Kidney (tissue), 14 donors: Measurements from ENCODE around the gene IFT27. TPM values are rescaled to one million over a fixed set of nuclear protein-coding genes. Genes with fewer than 3 reads are reported as not detected.

Experiments
- DNase-seq, 5 donors: peaks; one replicate each; pipeline ENCODE4 v3.0.0-alpha.2; 2013 to 2020
- FAIRE-seq: peaks from 2 replicates; lab custom pipeline; 2012; peaks lifted over from hg19 to GRCh38; lab: Jason Lieb, UNC
- H3K27ac ChIP-seq, 2 donors: one replicate each; pipeline ENCODE4 v1.7.0; 2013; ENCODE audit warnings: low read depth in 2 of 2, low read length in 2 of 2, inconsistent platforms in 1 of 2
- H3K27me3 ChIP-seq: one replicate; pipeline ENCODE4 v1.7.1; 2013; ENCODE audit warnings: low read length, inconsistent platforms; ENCODE audit not compliant: control insufficient read depth, insufficient read depth
- H3K36me3 ChIP-seq, 3 donors: one replicate each; pipeline versions ENCODE4 v1.7.0 to v1.7.1; 2013; ENCODE audit warnings: low read length in 3 of 3, control low read depth in 1 of 3, inconsistent platforms in 1 of 3; ENCODE audit not compliant: insufficient read depth in 3 of 3, control insufficient read depth in 2 of 3
- H3K4me1 ChIP-seq, 3 donors: one replicate each; pipeline versions ENCODE4 v1.7.0 to v1.7.1; 2013; ENCODE audit warnings: low read length in 3 of 3, inconsistent platforms in 1 of 3, low read depth in 1 of 3; ENCODE audit not compliant: control insufficient read depth in 2 of 3, insufficient read depth in 2 of 3
- H3K4me3 ChIP-seq, 3 donors: one replicate each; pipeline versions ENCODE4 v1.7.0 to v1.8.1; 2013; ENCODE audit warnings: low read length in 3 of 3, control low read depth in 1 of 3, inconsistent platforms in 1 of 3
- H3K9ac ChIP-seq, 3 donors: one replicate each; pipeline versions ENCODE4 v1.7.0 to v1.7.1; 2013; ENCODE audit warnings: low read length in 3 of 3, control low read depth in 1 of 3, inconsistent platforms in 1 of 3
- H3K9me3 ChIP-seq, 3 donors: one replicate each; pipeline versions ENCODE4 v1.7.0 to v1.7.1; 2013; ENCODE audit warnings: low read length in 3 of 3, control low read depth in 1 of 3, inconsistent platforms in 1 of 3; ENCODE audit not compliant: control insufficient read depth in 2 of 3, insufficient read depth in 1 of 3
- intact Hi-C: fragments of 100-400 bp; cut with DNase I; formaldehyde crosslinking; loops from one replicate; pipeline ENCODE4 v1.11.1; 2022
- polyA plus RNA-seq: library from polyadenylated mRNA; stranded (reverse); fragments of 350-450 nt; fragmentation: Illumina TruSeq; extraction: RNeasy Lipid Tissue Mini Kit (QIAGEN cat#74804); gene quantifications from one replicate; pipeline ENCODE4 v1.2.3, GENCODE V29; 2014; ENCODE audit warnings: low read depth, low replicate concordance; ENCODE audit not compliant: insufficient read depth
- total RNA-seq: library from RNA; stranded (reverse); fragmentation: NEBNext Ultra II Directional; extraction: Animal tissue kit (Norgen Biotek cat#: 25700); gene quantifications from one replicate; pipeline ENCODE4 v1.2.1, GENCODE V29; 2021
- TF ChIP-seq, protein P1 (sequence below): IDR thresholded peaks from 3 replicates; pipeline ENCODE4 v1.5.1; 2012; ENCODE audit warnings: mild to moderate bottlenecking, moderate library complexity, borderline replicate concordance; ENCODE audit not compliant: insufficient read depth; ENCODE audit errors: extremely low read depth
- donor health status: control.
- donor health status: control.
- donor health status: control.
- donor health status: control.
- donor health status: control.
- donor health status: DM: yes; HTN: yes; CAD: no.
- donor health status: Normal renal cell carcinoma (clear cell type).

IFT27 gene
- total and polyA plus RNA-seq, 2 donors from 2014 or later = 33.1 to 52.7 TPM

DNA sequence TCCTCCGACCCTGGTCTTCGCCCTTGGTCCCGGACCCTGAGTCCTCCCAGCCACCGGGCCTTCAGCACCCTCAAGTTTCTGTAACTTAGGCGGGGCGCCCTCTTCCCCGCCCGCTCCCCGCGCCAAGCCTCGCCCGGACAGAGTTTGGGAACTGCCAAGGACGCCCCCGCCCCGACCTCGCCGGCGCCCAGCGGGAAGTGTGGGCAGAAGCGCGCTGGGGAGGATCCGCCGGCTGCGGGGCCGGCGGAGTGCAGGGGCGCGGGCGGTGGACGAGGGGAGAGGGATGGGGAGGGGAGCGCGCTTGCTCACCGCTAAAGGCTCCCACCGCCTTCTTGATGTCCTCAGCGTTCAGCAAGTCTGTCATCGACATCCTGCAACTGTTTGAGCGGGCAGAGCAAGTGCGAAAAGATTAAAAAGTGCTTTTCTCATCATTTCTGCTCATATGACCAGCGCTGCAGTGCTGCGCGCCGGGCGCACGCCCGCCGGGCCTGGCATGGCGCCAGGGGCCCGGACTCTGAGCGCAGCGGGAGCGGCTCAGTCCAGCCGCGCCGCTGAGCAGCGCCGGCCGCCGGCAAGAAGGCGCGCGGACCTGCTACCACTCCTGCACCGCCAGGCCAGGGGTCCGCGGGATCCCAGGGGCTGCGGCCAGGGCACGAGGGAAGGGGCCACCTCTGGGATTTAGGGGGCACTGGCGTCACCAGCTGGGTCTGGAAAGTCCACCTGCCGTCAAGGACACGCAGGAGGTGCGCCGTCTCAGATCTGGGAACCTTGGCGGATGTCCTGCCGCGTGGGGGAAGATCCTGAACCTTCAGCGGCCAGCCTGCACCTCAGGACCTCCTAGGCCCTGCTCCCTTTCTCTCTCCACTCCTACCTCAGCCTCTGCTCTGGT lies 41.0 kb upstream of the IFT27 start, which contains the start of gene PVALB:
PVALB (minus strand) TSS at position 400 of the 889 bp plus-strand sequence; CDS start at position 370, 30 bp downstream.
- DNase-seq = peak in 4 of 5 donors; percentile 60 to 82 (median 71)
- Histone ChIP-seq H3K4me1 (peaks cover 0 to 9% (median 0%) of the 10 kb centered on the region in 3 donors), H3K27ac (peak within 1 kb of the TSS; percentile 67 to 79), H3K9ac (peak within 1 kb of the TSS in 1 of 3 donors; percentile 51), H3K4me3 (peak within 1 kb of the TSS; percentile 18 to 48 (median 41)), H3K36me3 (no peaks in the 10 kb centered on the region), H3K27me3 (peaks cover 15% of the 10 kb centered on the region), H3K9me3 (no peaks in the 10 kb centered on the region)
- intact Hi-C loops = no loop called here
- TF ChIP-seq, protein P1, sequence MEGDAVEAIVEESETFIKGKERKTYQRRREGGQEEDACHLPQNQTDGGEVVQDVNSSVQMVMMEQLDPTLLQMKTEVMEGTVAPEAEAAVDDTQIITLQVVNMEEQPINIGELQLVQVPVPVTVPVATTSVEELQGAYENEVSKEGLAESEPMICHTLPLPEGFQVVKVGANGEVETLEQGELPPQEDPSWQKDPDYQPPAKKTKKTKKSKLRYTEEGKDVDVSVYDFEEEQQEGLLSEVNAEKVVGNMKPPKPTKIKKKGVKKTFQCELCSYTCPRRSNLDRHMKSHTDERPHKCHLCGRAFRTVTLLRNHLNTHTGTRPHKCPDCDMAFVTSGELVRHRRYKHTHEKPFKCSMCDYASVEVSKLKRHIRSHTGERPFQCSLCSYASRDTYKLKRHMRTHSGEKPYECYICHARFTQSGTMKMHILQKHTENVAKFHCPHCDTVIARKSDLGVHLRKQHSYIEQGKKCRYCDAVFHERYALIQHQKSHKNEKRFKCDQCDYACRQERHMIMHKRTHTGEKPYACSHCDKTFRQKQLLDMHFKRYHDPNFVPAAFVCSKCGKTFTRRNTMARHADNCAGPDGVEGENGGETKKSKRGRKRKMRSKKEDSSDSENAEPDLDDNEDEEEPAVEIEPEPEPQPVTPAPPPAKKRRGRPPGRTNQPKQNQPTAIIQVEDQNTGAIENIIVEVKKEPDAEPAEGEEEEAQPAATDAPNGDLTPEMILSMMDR = no peak
- FAIRE-seq = no peak

DNA sequence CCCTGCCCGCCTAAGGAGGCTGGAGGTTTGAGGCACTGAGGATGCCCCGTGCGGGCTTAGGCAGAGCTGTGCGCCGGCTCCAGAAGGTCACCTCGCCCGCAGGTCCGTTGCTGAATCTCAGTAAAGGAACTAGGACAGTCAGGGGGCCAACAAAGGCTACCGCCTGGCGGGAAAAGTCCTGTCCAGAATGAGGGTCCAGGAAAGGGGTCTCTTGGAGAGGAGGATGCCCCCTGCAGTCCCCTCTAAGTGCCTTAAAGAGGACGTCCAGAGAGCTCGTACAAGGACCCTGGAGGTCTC lies 40.4 kb upstream of the IFT27 start:
- Histone ChIP-seq H3K4me1 (peaks cover 0 to 9% (median 0%) of the 10 kb centered on the region in 3 donors), H3K9me3 (no peaks in the 10 kb centered on the region), H3K9ac (peak overlapping the region in 1 of 3 donors; percentile 51), H3K27ac (peak overlapping the region; percentile 67 to 79), H3K4me3 (peak overlapping the region in 1 of 3 donors; percentile 48), H3K36me3 (no peaks in the 10 kb centered on the region), H3K27me3 (peaks cover 15% of the 10 kb centered on the region)
- FAIRE-seq (no peak), DNase-seq (peak in 1 of 5 donors; percentile 30)
- intact Hi-C loops = no loop called here
- TF ChIP-seq, protein P1 = no peak

GRCh38 chr22:36815558-36816338 lies 39.8 kb upstream of the IFT27 start:
- no peaks in the 10 kb centered on the region for H3K36me3 ChIP-seq
- peaks cover 0 to 9% (median 0%) of the 10 kb centered on the region in 3 donors for H3K4me1 ChIP-seq
- intact Hi-C loops = no loop called here
- H3K27me3 ChIP-seq = peaks cover 15% of the 10 kb centered on the region
- peak overlapping the region; percentile 67 to 79 for H3K27ac ChIP-seq
- peak overlapping the region in 1 of 3 donors; percentile 51 for H3K9ac ChIP-seq
- TF ChIP-seq, protein P1 = no peak
- DNase-seq (no peak), FAIRE-seq (no peak)
- H3K9me3 ChIP-seq = no peaks in the 10 kb centered on the region
- H3K4me3 ChIP-seq = peak overlapping the region in 2 of 3 donors; percentile 18 to 48
